ENCODE measurements around the gene PROM1.

- TF ChIP-seq ELF4 (IDR thresholded peaks at IDR 0.05) (no peak), LEF1 (IDR thresholded peaks at IDR 0.05; ENCODE audit: borderline replicate concordance) (no peak), SUZ12 (IDR thresholded peaks at IDR 0.05) (no peak), TARDBP (IDR thresholded peaks at IDR 0.05) (no peak), FOXM1 (IDR thresholded peaks at IDR 0.05; ENCODE audit: borderline replicate concordance) (no peak), FOXA1 (IDR thresholded peaks at IDR 0.05) (no peak), HDGF (IDR thresholded peaks at IDR 0.05; ENCODE audit: borderline replicate concordance) (no peak), SP1 (IDR thresholded peaks at IDR 0.05) (no peak), CTBP1 (IDR thresholded peaks at IDR 0.05; ENCODE audit: borderline replicate concordance) (no peak), NFRKB (IDR thresholded peaks at IDR 0.05) (no peak), BHLHE40 (IDR thresholded peaks at IDR 0.05; ENCODE audit: borderline replicate concordance) (no peak), L3MBTL2 (conservative IDR thresholded peaks at IDR 0.05) (no peak), ARNT (IDR thresholded peaks at IDR 0.05) (no peak), PKNOX1 (IDR thresholded peaks at IDR 0.05) (no peak)
Observed at GRCh38 chr4:16051132-16051531, 32.7 kb downstream of the PROM1 start.
